Duodenal mucosa (tissue), 2 donors: Measurements from ENCODE around the gene ADGRV1.
"Not testable (repeated sequence)": the region's sequence is repeated elsewhere in the genome, so short reads cannot be mapped to it uniquely, and the experiment has no call there.

Experiments used
- H3K27ac ChIP-seq: one replicate; pipeline ENCODE4 v1.7.0; 2013; ENCODE audit warnings: low read depth, low read length
- H3K27me3 ChIP-seq, 2 donors: one replicate each; pipeline ENCODE4 v1.7.0; 2013; ENCODE audit warnings: low read length in 2 of 2, control low read depth in 1 of 2; ENCODE audit not compliant: insufficient read depth in 2 of 2, control insufficient read depth in 1 of 2
- H3K36me3 ChIP-seq, 2 donors: one replicate each; pipeline ENCODE4 v1.7.0; 2013; ENCODE audit warnings: low read length in 2 of 2, control low read depth in 1 of 2; ENCODE audit not compliant: insufficient read depth in 2 of 2, control insufficient read depth in 1 of 2
- H3K4me1 ChIP-seq, 2 donors: one replicate each; pipeline ENCODE4 v1.7.0; 2013; ENCODE audit warnings: low read length in 2 of 2, control low read depth in 1 of 2; ENCODE audit not compliant: insufficient read depth in 2 of 2, control insufficient read depth in 1 of 2
- H3K4me3 ChIP-seq, 2 donors: one replicate each; pipeline ENCODE4 v1.7.0; 2013; ENCODE audit warnings: low read length in 2 of 2, low read depth in 1 of 2
- H3K9ac ChIP-seq, 2 donors: one replicate each; pipeline ENCODE4 v1.7.0; 2013; ENCODE audit warnings: low read length in 2 of 2, low read depth in 1 of 2
- H3K9me3 ChIP-seq, 2 donors: one replicate each; pipeline ENCODE4 v1.7.0; 2013; ENCODE audit warnings: low read length in 2 of 2, control low read depth in 1 of 2; ENCODE audit not compliant: control insufficient read depth in 1 of 2

ADGRV1 gene

GRCh38 chr5:90585337-90585986, 26.9 kb downstream of the ADGRV1 start:
- Histone ChIP-seq H3K4me3 (no peak overlapping the region), H3K9me3 (no peaks in the 10 kb centered on the region), H3K4me1 (no peaks in the 10 kb centered on the region), H3K36me3 (no peaks in the 10 kb centered on the region), H3K27ac (no peak overlapping the region), H3K27me3 (no peaks in the 10 kb centered on the region), H3K9ac (no peak overlapping the region)

- Histone ChIP-seq H3K27ac (no peak overlapping the region), H3K36me3 (no peaks in the 10 kb centered on the region), H3K9ac (no peak overlapping the region), H3K4me1 (no peaks in the 10 kb centered on the region), H3K9me3 (no peaks in the 10 kb centered on the region), H3K27me3 (no peaks in the 10 kb centered on the region), H3K4me3 (no peak overlapping the region)
Measured at GRCh38 chr5:90586469-90586868, 27.9 kb downstream of the ADGRV1 start.

DNA sequence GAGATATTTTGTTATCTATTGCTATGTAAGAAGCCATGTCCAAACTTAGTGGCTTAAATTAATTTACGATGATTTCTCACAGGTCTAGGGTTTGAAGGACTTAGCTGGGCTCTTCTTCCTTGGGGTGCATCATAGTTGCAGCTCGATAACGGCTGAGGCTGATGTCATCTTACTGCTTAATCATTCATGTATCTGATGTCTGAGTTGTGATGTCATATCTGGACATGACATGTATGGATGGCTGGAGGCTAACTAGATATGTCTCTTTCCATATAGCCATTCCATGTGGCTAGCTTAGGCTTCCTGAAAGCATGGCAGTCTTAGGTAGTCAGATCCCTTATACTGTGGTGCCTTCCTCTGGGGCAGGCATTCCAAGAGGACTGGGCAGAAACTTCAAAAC, 31.6 kb downstream of the ADGRV1 start:
- Histone ChIP-seq H3K9me3 (no peaks in the 10 kb centered on the region), H3K4me3 (no peak overlapping the region), H3K4me1 (no peaks in the 10 kb centered on the region), H3K27ac (no peak overlapping the region), H3K9ac (no peak overlapping the region), H3K27me3 (no peaks in the 10 kb centered on the region), H3K36me3 (no peaks in the 10 kb centered on the region)

DNA sequence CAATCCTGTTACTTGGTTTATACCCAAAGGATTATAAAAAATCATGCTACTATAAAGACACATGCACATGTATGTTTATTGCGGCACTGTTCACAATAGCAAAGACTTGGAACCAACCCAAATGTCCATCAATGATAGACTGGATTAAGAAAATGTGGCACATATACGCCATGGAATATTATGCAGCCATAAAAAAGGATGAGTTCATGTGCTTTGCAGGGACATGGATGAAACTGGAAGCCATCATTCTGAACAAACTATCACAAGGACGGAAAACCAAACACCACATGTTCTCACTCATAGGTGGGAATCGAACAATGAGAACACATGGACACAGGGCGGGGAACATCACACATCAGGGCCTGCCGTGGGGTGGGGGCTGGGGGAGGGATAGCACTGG, 34.5 kb downstream of the ADGRV1 start:
- H3K9ac ChIP-seq, H3K36me3 ChIP-seq: not testable (repeated sequence)

DNA sequence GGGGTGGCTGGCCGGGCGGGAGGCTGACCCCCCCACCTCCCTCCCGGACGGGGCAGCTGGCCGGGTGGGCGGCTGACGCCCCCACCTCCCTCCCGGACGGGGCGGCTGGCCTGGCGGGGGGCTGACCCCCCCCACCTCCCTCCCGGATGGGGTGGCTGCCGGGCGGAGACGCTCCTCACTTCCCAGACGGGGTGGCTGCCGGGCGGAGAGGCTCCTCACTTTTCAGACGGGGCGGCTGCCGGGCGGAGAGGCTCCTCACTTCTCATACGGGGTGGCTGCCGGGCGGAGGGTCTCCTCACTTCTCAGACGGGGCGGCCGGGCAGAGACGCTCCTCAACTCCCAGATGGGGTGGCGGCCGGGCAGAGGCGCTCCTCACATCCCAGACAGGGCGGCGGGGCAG, 37.2 kb downstream of the ADGRV1 start:
- not testable (repeated sequence) for H3K4me1 ChIP-seq, H3K9me3 ChIP-seq, H3K9ac ChIP-seq, H3K36me3 ChIP-seq, H3K4me3 ChIP-seq, H3K27ac ChIP-seq, H3K27me3 ChIP-seq

More for the DNA sequence above, 34.5 kb downstream of the ADGRV1 start:
- H3K4me1 ChIP-seq, H3K27ac ChIP-seq, H3K4me3 ChIP-seq, H3K27me3 ChIP-seq, H3K9me3 ChIP-seq: not testable (repeated sequence)

- Histone ChIP-seq H3K9me3 (no peaks in the 10 kb centered on the region), H3K4me3 (no peak overlapping the region), H3K4me1 (no peaks in the 10 kb centered on the region), H3K36me3 (no peaks in the 10 kb centered on the region), H3K27me3 (no peaks in the 10 kb centered on the region), H3K27ac (no peak overlapping the region), H3K9ac (no peak overlapping the region)
Measured at GRCh38 chr5:90598293-90598692, 39.7 kb downstream of the ADGRV1 start.

- not testable (repeated sequence) for H3K4me1 ChIP-seq, H3K4me3 ChIP-seq, H3K27me3 ChIP-seq, H3K9ac ChIP-seq, H3K9me3 ChIP-seq, H3K36me3 ChIP-seq, H3K27ac ChIP-seq
Measured at GRCh38 chr5:90600307-90600706, 41.7 kb downstream of the ADGRV1 start.

DNA sequence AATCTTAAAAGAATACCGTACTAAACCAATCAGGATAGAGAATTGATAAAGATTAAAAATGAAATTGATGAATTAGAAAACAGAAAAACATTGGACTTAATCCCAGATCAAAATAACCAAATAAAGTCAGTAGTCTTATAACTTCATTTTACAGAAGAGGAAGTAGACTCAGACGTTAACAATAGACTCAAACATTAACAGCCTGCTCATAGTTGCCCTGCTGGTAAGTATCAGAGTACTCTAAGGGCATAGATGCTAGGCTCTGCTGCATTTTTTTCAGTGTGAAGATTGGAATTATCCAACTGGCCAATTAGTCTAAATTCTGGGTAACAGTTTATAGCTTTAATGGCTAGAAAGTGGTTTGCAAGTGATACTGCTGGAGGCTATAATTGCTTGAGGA, 42.9 kb downstream of the ADGRV1 start:
- no peaks in the 10 kb centered on the region for H3K9me3 ChIP-seq
- no peak overlapping the region for H3K27ac ChIP-seq
- no peak overlapping the region for H3K4me3 ChIP-seq
- H3K36me3 ChIP-seq: no peaks in the 10 kb centered on the region
- H3K9ac ChIP-seq: no peak overlapping the region
- H3K4me1 ChIP-seq: no peaks in the 10 kb centered on the region
- no peaks in the 10 kb centered on the region for H3K27me3 ChIP-seq

DNA sequence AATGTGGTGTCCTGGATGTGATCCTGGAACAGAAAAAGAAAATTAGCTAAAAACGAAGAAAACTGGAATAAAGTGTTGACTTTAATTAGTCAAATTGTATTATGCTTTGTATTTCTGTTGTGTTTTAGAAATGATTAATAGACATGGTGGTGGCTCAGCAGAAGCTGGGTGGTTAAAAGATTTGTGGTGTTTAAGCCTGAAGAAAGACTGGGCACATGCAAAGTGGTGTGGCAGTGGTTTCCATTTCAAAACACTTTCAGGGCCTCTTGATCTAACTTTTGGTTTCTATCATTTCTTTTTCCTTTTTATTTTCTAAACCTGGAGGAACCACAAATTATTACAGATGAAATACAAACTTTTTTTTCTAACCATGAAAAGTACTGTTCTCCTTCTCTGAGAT, 44.1 kb downstream of the ADGRV1 start:
- Histone ChIP-seq H3K9me3 (no peaks in the 10 kb centered on the region), H3K36me3 (no peaks in the 10 kb centered on the region), H3K27ac (no peak overlapping the region), H3K4me3 (no peak overlapping the region), H3K27me3 (no peaks in the 10 kb centered on the region), H3K4me1 (no peaks in the 10 kb centered on the region), H3K9ac (no peak overlapping the region)

DNA sequence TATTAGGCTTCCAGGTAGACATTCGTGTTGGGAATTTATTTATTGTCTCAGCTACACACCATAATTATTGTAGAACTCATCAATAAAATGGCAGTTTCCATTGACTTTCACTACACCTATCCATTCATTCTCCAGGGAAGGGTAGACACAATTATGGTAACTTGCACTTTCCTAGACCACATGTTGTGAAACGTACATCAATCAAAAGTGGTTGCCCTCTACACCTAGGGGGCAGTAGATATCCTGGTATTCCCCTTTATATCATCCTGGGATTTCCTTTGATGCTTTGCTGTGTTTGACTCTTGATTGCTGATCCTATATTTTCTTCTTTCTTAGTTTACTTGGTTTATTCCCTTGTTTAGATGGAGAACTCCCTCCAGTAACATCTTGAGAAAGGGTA, 47.9 kb downstream of the ADGRV1 start:
- Histone ChIP-seq H3K9me3 (no peaks in the 10 kb centered on the region), H3K27me3 (no peaks in the 10 kb centered on the region), H3K36me3 (no peaks in the 10 kb centered on the region), H3K9ac (no peak overlapping the region), H3K4me1 (no peaks in the 10 kb centered on the region), H3K27ac (no peak overlapping the region), H3K4me3 (no peak overlapping the region)

- H3K27ac ChIP-seq: no peak overlapping the region
- H3K36me3 ChIP-seq: no peaks in the 10 kb centered on the region
- no peak overlapping the region for H3K9ac ChIP-seq
- H3K4me3 ChIP-seq: no peak overlapping the region
- H3K4me1 ChIP-seq: no peaks in the 10 kb centered on the region
- H3K27me3 ChIP-seq: no peaks in the 10 kb centered on the region
- no peaks in the 10 kb centered on the region for H3K9me3 ChIP-seq
Measured at GRCh38 chr5:90612919-90613318, 54.3 kb downstream of the ADGRV1 start.
